ENCODE data around the gene SPOPL.
"Not testable (repeated sequence)": the region's sequence is repeated elsewhere in the genome, so short reads cannot be mapped to it uniquely, and the experiment has no call there.

Gene SPOPL

GRCh38 chr2:138502255-138503086 is 901 bp downstream of the SPOPL start:
- TF ChIP-seq POLR2A (IDR thresholded peaks at IDR 0.05; ENCODE audit: low read length) (no peak), GATA1 (IDR thresholded peaks at IDR 0.05; ENCODE audit: low read depth, low read length) (no peak)
- DNase-seq, result peak; percentile 51 to 62

- peak; percentile 40 to 58 for DNase-seq
- TF ChIP-seq GATA1 (IDR thresholded peaks at IDR 0.05; ENCODE audit: low read depth, low read length) (no peak), POLR2A (IDR thresholded peaks at IDR 0.05; ENCODE audit: low read length) (no peak)
Observed at GRCh38 chr2:138503087-138503442, 1.5 kb downstream of the SPOPL start.

GRCh38 chr2:138503652-138504051 is 2.1 kb downstream of the SPOPL start:
- TF ChIP-seq GATA1 (IDR thresholded peaks at IDR 0.05; ENCODE audit: low read depth, low read length) (no peak), POLR2A (IDR thresholded peaks at IDR 0.05; ENCODE audit: low read length) (no peak)

GRCh38 chr2:138504092-138504491 is 2.5 kb downstream of the SPOPL start:
- no peak for DNase-seq

More at GRCh38 chr2:138503652-138504051, 2.1 kb downstream of the SPOPL start:
- peak; percentile 26 to 38 for DNase-seq

GRCh38 chr2:138504546-138505235 is 3.1 kb downstream of the SPOPL start:
- TF ChIP-seq GATA1 (IDR thresholded peaks at IDR 0.05; ENCODE audit: low read depth, low read length), result no peak
- TF ChIP-seq POLR2A (IDR thresholded peaks at IDR 0.05; ENCODE audit: low read length), result no peak
- no peak for DNase-seq

More at GRCh38 chr2:138504092-138504491, 2.5 kb downstream of the SPOPL start:
- TF ChIP-seq POLR2A (IDR thresholded peaks at IDR 0.05; ENCODE audit: low read length) (no peak), GATA1 (IDR thresholded peaks at IDR 0.05; ENCODE audit: low read depth, low read length) (no peak)

- DNase-seq, result no peak
- TF ChIP-seq POLR2A (IDR thresholded peaks at IDR 0.05; ENCODE audit: low read length) (no peak), GATA1 (IDR thresholded peaks at IDR 0.05; ENCODE audit: low read depth, low read length) (no peak)
Observed at GRCh38 chr2:138507267-138507666, 5.7 kb downstream of the SPOPL start.

- TF ChIP-seq GATA1 (IDR thresholded peaks at IDR 0.05; ENCODE audit: low read depth, low read length) (no peak), POLR2A (IDR thresholded peaks at IDR 0.05; ENCODE audit: low read length) (no peak)
- DNase-seq, result no peak
Observed at GRCh38 chr2:138510319-138510718, 8.7 kb downstream of the SPOPL start.

GRCh38 chr2:138512672-138513071 is 11.1 kb downstream of the SPOPL start:
- no peak for TF ChIP-seq POLR2A (IDR thresholded peaks at IDR 0.05; ENCODE audit: low read length)
- TF ChIP-seq GATA1 (IDR thresholded peaks at IDR 0.05; ENCODE audit: low read depth, low read length), result no peak
- DNase-seq, result no peak

GRCh38 chr2:138514173-138514572 is 12.6 kb downstream of the SPOPL start:
- DNase-seq, result no peak
- TF ChIP-seq GATA1 (IDR thresholded peaks at IDR 0.05; ENCODE audit: low read depth, low read length), result no peak
- TF ChIP-seq POLR2A (IDR thresholded peaks at IDR 0.05; ENCODE audit: low read length), result no peak

GRCh38 chr2:138515092-138515491 is 13.5 kb downstream of the SPOPL start:
- TF ChIP-seq POLR2A (IDR thresholded peaks at IDR 0.05; ENCODE audit: low read length) (no peak), GATA1 (IDR thresholded peaks at IDR 0.05; ENCODE audit: low read depth, low read length) (no peak)
- DNase-seq, result no peak

- no peak for DNase-seq
- TF ChIP-seq GATA1 (IDR thresholded peaks at IDR 0.05; ENCODE audit: low read depth, low read length) (no peak), POLR2A (IDR thresholded peaks at IDR 0.05; ENCODE audit: low read length) (no peak)
Observed at GRCh38 chr2:138516030-138516704, 14.6 kb downstream of the SPOPL start.

- no peak for DNase-seq
- TF ChIP-seq GATA1 (IDR thresholded peaks at IDR 0.05; ENCODE audit: low read depth, low read length), result no peak
- no peak for TF ChIP-seq POLR2A (IDR thresholded peaks at IDR 0.05; ENCODE audit: low read length)
Observed at GRCh38 chr2:138518860-138519259, 17.3 kb downstream of the SPOPL start.

- no peak for DNase-seq
- TF ChIP-seq POLR2A (IDR thresholded peaks at IDR 0.05; ENCODE audit: low read length), result no peak
- TF ChIP-seq GATA1 (IDR thresholded peaks at IDR 0.05; ENCODE audit: low read depth, low read length), result no peak
Observed at GRCh38 chr2:138521821-138522220, 20.3 kb downstream of the SPOPL start.

GRCh38 chr2:138522556-138522955 is 21.0 kb downstream of the SPOPL start:
- DNase-seq, result no peak
- TF ChIP-seq GATA1 (IDR thresholded peaks at IDR 0.05; ENCODE audit: low read depth, low read length) (no peak), POLR2A (IDR thresholded peaks at IDR 0.05; ENCODE audit: low read length) (no peak)

GRCh38 chr2:138523018-138523672 is 21.6 kb downstream of the SPOPL start:
- not testable (repeated sequence) for DNase-seq

- DNase-seq, result not testable (repeated sequence)
Observed at GRCh38 chr2:138523673-138524042, 22.1 kb downstream of the SPOPL start.

- DNase-seq, result not testable (repeated sequence)
Observed at GRCh38 chr2:138524353-138524752, 22.8 kb downstream of the SPOPL start.

Measured in erythroblast (primary cell).